Skeletal muscle cell (primary cell): ENCODE results near the gene NAXD.
"Not testable (repeated sequence)": the region's sequence is repeated elsewhere in the genome, so short reads cannot be mapped to it uniquely, and the experiment has no call there.

ENCODE experiments used
- DNase-seq: peaks from one replicate; pipeline ENCODE4 v3.0.0-alpha.2; 2010; ENCODE audit warnings: low read depth
- H3K4me3 ChIP-seq: 2 replicates; pipeline ENCODE4 v1.5.1; 2011; ENCODE audit warnings: low read depth, mild to moderate bottlenecking, control low read depth, low read length, moderate library complexity

The NAXD gene

DNA sequence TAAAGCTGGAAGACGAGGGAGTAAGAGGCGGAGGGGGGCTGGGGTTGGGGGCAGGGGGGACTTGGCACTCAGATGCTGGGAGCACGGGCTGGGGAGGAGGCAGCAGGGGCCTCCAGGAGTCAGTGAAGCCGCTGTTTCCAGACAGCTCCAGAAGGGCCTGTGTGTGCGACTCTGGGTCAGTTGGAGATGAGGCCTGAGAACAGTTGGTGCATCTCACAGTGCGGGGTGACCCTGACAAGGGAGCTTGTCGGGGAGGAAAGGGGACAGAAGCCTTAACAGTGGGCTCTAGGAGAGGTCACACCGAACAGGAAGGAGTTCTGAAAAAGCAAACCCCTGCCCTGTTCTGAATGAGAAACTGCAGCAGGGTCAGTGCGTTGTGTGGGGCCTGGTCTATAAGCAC is 11.2 kb downstream of the NAXD start:
- no peak for DNase-seq
- no peak overlapping the region for H3K4me3 ChIP-seq

- no peak overlapping the region for H3K4me3 ChIP-seq
- DNase-seq: no peak
Observed at GRCh38 chr13:110627351-110627750, 12.0 kb downstream of the NAXD start.

GRCh38 chr13:110627761-110628476 is 12.6 kb downstream of the NAXD start:
- H3K4me3 ChIP-seq: no peak overlapping the region
- DNase-seq: no peak

- DNase-seq: no peak
- no peak overlapping the region for H3K4me3 ChIP-seq
Observed at GRCh38 chr13:110628477-110628793, 13.1 kb downstream of the NAXD start.

DNA sequence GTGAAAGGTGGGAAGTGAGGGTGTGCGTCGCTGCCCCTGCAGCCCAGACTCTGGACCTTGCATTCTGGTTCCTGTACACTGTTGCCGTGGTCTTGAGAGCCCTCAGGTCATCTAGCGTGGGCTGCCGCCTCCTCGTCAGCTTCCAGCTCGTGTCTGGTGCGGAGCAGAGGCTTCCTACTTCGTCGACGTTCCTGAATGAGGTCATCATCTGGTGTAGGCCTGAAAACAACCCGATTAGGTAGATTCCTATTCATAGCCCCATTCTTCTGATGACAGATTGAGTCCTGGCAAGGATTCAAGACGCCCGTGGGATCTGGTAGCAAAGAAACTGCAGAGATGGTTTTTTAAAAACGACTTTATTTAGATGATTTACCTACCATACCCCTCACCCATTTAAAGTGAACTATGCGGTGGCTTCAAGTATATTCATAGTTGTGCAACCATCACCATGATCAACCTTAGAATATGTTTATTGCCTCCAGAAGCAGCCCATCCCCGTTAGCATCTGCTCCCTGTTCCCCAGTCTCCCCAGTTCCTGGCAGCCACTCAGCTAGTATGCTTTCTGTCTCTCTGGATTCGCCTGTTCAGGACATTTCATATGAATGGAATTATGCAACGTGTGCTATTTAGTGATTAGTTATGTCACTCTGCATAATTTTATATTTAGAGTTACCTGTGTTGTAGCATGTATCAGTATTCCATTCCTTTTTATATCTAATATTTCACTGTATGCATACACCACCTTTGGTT is 13.8 kb downstream of the NAXD start:
- no peak for DNase-seq
- H3K4me3 ChIP-seq: no peak overlapping the region

DNA sequence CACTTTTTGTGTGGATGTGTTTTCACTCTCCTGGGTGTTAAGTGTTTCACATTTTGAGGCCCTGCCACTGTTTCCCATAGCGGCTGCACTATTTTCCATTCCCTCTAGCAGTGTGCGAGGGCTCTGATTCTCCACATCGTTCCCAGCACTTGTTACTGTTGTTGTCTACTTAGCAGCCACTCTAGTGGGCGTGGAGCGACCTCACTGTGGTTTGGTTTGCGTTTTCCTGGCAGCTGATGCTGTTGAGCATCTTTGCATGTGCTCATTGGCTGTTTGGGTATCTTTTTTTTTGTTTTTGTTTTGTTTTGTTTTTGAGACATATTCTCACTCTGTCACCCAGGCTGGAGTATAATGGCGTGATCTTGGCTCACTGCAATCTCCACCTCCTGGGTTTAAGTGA is 14.4 kb downstream of the NAXD start:
- DNase-seq: no peak
- no peak overlapping the region for H3K4me3 ChIP-seq

- DNase-seq: no peak
- H3K4me3 ChIP-seq: no peak overlapping the region
Observed at GRCh38 chr13:110630566-110631119, 15.3 kb downstream of the NAXD start.

DNA sequence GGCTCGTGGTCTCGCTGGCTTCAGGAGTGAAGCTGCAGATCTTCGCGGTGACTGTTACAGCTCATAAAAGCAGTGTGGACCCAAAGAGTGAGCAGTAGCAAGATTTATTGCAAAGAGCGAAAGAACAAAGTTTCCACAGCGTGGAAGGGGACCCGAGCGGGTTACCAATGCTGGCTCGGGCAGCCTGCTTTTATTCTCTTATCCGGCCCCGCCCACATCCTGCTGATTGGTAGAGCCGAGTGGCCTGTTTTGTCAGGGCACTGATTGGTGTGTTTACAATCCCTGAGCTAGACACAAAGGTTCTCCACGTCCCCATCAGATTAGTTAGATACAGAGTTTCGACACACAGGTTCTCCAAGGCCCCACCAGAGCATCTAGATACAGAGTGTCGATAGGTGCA is 16.9 kb downstream of the NAXD start:
- not testable (repeated sequence) for DNase-seq, H3K4me3 ChIP-seq

DNA sequence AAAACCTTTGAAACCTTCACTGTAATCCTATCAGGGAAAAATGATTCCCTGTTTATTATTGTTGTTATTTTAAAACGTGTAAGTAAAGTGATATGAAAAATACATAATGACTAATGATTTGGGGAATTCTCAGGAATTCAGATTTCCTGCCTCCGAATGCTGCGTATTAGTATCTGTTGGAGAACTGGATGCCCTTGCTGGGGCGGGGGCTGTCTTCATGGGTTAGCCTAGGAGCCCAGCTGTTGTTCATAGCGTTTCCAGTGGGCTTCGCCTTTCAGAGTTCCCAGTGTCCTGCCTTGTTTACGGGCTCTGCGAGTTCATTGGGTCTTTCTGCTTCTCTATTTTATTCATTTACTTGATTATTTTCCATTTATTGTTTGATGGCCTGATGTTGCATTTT is 18.4 kb downstream of the NAXD start:
- no peak for DNase-seq
- no peak overlapping the region for H3K4me3 ChIP-seq

DNA sequence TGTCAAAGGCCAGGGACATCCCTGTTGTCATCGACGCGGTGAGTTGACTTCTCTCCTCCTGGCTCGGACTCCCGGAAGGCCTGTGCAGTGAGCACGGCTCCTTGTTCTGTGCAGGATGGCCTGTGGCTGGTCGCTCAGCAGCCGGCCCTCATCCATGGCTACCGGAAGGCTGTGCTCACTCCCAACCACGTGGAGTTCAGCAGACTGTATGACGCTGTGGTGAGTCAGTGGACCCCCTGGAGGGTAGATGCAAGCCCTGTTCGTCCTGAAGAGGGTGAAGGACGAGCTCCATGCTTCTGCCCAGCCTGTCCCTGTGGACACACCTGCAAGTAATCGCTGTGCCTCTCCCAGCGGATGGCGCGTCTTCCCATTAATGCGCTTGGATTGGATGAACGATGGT is 19.2 kb downstream of the NAXD start:
- DNase-seq: peak; percentile 57
- no peak overlapping the region for H3K4me3 ChIP-seq

GRCh38 chr13:110635405-110636002 is 20.2 kb downstream of the NAXD start:
- H3K4me3 ChIP-seq: no peak overlapping the region
- no peak for DNase-seq

DNA sequence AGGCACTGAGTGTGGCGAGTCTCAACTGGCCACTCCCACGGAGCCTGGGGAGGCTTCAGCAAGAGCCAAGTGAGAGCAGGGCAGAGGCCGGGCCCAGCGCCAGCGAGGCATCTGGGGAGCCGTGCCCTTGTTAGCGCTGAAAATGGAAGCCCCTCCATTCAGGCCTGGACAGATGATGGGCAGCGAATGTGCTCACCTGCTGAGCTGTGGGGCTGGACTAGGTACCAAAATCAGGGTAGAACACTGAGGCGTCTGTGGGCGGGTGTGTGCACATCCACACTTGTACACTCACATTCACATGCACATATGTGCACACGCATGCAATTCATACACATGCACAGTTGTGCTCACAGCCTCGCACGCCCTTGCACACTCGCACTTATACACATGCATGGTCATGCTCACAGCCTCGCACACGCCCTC is 20.7 kb downstream of the NAXD start:
- no peak overlapping the region for H3K4me3 ChIP-seq
- no peak for DNase-seq

GRCh38 chr13:110636701-110637201 is 21.4 kb downstream of the NAXD start:
- H3K4me3 ChIP-seq: no peak overlapping the region
- DNase-seq: no peak

DNA sequence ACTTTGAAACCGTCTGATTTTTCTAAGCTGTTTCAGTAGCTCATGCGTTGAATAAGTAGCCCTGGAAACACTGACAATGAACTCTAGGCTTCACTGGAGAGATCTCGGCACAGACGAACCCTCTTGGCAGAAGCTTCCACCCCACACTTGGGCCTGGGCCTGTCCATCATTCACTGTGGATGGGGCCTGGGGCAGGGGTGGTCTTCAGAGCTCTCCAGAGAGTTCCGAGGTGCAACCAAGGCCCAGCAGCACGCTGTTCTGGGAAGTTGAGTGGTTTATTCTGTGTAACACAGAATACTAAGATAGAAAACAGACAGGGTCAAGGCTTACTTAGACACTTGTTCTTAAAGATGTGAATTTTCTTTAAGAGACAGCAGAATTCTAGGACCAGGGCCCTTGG is 21.9 kb downstream of the NAXD start:
- no peak for DNase-seq
- no peak overlapping the region for H3K4me3 ChIP-seq

- H3K4me3 ChIP-seq: no peak overlapping the region
- DNase-seq: no peak
Observed at GRCh38 chr13:110637747-110638146, 22.4 kb downstream of the NAXD start.

DNA sequence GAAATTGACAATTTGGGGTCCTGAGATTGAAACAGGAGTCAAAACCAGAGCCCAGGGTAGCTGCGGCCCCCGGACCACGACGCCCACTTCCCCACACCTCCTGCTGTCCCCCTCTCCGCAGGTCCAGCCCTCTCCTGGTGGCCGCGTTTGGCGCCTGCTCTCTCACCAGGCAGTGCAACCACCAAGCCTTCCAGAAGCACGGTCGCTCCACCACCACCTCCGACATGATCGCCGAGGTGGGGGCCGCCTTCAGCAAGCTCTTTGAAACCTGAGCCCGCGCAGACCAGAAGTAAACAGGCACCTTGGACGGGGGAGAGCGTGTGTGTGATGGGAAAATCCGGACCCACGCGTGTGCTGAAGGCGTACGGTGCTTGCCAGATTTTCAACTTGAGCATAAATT is 22.9 kb downstream of the NAXD start:
- no peak overlapping the region for H3K4me3 ChIP-seq
- no peak for DNase-seq

DNA sequence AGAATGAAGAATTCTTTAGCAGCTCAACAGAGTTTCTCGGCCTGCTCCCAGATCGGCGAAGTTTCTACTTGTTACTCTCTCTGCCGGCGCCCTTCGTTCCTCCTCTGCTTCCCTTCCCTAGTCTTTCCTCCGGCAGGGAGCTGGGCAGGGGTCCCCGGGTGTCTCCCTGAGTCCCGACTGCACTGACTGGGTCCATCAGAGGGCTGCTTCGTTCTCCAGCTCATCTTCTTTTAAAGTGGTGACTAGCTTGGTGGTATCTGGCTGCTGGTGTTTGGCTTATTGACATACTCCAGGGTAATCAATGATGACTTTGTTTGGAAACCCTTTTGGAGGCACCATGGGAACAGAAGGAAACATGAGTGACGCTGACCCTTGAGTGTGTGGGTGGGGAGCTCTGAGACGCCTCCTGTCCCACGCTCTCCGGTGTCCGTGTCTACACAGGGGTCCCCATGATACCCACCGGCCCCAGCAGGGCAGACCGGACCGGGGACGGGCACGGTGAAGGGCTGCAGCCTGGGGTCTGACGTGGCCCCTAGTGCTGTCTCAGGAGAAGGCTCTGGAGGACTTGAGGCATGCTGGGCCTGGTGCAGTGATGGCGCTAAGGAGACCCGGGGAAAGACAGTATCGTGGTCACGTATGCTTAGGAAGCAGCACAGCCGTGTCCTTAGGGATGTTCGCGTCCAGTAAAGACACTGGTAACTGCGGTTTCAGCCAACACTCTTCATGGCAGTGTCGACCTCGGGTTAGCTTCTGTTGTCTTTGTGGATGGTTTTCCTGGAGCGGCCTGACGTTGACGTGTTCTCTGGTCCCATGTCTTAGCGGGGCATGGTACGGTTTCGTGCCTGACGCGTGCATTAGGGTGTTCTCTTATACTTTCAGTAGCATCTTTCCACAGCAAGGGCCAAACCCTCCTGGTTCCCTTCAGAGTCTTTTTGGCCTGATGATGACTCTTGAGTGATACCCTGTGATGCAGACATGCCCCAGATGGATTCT is 23.8 kb downstream of the NAXD start:
- no peak for DNase-seq
- no peak overlapping the region for H3K4me3 ChIP-seq

DNA sequence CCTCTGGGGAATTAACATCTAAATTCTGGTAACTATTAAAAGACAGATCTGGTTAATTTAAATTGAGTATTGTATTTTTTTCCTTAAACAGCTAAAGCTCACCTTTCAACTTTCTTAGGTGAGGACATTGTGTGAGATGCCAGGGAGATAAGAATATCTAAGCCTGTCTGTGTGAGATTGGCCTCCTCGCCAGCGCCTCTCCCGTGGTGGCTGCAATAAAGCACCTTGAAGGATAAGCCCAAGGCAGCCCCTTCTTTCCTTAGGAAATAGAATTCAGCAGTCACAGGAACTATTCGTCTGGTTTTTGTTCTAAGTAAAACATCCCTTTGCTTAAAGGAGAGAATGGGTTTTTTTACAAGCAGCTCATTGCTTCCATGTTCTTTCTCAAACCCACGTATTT is 24.6 kb downstream of the NAXD start:
- no peak overlapping the region for H3K4me3 ChIP-seq
- DNase-seq: no peak

- DNase-seq: peak; percentile 41
Observed at GRCh38 chr13:110640591-110641029, 25.3 kb downstream of the NAXD start.

More at GRCh38 chr13:110640591-110641029, 25.3 kb downstream of the NAXD start:
- no peak overlapping the region for H3K4me3 ChIP-seq
